HT1080 (cell line): ENCODE data around the gene ITGA6. TPM values are rescaled to one million over a fixed set of nuclear protein-coding genes. Genes with fewer than 3 reads are reported as not detected.

Experiments used
- DNase-seq: peaks from one replicate; pipeline ENCODE4 v3.0.0-alpha.2; 2015; ENCODE audit warnings: low read depth
- total RNA-seq: library from RNA; depleted of rRNA; stranded (reverse); fragments of >200 nt; shearing (Covaris generic); gene quantifications from 2 replicates; pipeline ENCODE4 v1.2.3, GENCODE V29; 2014

The ITGA6 gene
- total RNA-seq, 1 experiment from 2014 or later, result 345 TPM

DNA sequence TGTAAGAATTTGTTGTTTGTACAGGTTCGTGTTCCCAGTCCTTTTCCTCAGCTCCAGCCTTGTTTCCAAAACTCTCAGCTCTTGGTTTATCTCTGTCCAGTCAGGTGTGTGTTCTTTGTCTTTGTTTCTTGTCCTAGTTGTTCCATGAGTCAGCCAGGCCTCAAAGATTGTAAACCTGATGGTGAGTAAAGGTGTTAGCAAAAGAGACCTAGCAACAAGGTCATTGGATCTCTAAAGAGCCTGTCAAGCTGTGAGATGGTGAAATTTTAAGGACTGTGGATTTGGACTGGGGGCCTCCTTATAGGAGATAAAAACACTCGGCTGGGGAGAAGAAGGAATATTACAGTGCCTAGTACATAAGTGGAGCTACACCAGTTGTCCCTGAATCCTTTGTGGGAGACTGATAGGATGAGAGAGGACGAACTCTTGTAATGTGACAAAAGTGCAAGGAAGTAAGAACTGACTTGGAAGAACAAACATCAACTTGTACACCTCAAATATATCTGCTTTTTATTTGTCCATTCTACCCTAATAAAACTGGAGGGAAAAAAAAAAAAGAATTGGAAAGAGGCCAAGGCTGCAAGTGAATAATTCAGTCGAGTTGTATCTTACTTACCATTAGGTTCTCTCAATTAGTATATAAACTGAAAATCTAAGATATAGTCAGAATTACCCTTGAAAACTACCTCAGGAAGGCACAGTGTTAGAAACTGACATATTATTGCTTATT, 37.2 kb downstream of the ITGA6 start:
- no peak for DNase-seq

DNA sequence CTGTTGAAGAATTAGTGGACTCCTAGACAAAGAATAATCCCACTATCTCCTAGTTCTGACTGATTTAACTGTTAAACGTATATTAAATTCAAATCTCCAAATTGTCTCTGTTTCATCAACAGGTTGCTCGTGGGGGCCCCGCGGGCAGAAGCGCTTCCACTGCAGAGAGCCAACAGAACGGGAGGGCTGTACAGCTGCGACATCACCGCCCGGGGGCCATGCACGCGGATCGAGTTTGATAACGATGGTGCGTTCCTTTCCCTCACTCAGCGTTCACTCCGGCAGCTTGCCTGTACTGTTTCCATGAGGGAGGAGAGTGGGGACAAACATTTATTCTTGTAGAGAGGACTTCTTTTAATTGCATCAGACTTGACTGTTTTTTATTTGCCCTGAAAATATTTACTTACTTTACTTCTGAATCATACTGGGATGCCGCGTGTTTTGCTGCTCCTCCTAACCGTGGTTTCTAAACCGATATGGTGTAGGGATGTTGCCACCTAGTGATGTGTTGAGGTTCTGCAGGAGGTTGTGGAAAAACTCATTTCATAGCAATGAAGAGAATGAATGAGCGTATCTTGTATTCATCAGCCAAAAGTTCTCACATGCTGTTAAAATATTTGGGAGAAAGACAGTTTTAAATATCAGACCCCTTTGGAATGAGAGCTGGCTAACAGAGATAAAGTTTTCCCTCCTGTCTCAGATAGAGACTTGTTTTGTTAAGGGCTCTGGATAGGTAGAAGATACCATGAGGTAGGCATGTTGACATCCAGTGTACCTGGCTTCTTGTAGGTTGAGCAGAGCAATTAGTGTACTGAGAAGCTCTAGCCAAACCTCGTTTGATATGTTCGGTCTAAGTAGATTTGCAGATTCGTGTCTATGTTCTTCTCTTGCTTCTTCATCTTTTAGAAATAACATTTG, 38.3 kb downstream of the ITGA6 start:
- DNase-seq, result peak; percentile 70

DNA sequence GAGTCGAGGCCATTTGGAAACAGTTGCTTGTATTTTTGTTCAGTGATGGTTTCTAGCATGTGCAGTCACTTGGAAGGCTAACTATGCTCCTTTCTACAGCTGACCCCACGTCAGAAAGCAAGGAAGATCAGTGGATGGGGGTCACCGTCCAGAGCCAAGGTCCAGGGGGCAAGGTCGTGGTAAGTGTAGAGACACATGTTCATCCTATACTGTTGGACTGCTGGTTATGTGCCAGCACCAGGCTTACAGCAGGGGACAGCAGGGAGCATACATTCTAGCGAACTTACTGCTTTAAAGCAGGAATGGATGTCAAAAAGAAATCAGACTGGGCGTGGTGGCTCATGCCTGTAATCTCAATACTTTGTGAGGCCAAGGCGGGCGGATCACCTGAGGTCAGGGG, 40.0 kb downstream of the ITGA6 start:
- DNase-seq, result no peak

DNA sequence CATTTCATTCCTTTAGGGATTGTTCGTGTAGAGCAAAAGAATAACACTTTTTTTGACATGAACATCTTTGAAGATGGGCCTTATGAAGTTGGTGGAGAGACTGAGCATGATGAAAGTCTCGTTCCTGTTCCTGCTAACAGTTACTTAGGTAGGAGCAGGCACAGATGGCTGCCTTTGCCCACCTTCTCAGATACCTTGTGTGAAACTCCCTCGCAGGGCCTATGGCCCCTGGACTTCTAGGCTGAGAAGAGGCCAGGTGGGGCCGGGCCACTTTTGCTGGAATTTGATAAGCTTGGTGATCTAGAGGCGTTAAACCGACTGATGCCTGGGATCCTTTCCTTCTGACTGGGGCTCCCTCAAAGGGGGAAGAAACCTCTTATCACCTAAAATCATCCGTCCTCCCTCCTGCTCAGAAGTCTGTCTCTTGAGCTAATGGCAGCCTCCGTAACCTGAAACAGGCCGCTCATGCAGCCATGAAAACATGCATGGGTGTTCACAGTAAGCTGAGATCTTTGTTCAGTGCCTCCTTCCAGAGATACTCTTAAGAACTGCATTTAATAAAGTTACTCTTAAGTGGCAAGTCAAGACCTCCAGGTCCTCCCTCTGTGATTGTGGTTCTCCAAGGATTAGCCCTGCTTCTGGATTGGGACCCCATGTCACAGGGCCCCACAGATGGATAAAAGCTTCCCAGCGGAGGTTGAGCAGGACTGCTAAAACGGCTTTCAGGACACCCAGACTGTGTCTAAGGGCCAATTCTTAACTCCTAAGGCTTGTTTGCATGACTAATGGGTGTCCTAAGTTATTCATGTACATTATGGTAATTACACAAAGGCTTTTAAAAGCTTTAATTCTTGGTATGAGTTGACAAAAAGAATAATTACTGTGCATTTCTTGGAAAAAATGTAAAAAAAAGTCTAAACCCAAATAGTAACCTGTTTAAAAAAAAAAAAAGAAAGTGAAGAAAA, 43.9 kb downstream of the ITGA6 start:
- DNase-seq, result no peak

DNA sequence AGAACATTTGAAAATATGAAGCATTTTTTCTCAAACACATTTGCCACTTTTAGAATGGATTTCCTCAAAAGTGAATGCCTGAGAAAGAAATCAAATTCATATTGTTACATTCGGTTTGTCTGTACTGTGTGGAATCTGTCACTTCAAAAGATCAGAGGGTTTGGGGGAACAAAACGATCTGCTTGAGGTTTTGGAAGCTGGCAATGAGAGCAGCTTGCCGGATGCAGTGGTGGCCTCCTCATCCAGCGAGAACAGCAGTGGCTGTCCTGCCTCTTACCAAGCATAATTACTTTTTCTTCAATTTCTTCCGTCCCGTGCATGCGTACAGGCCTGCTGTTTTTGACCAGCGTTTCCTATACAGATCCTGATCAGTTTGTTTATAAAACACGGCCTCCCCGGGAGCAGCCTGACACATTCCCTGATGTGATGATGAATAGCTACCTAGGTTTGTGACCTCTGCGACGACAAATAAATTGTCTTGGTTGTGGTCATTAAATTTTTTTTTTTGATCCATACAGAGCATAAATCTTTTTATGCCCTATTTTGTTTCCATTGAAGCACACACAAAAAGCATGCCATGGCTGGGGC, 45.2 kb downstream of the ITGA6 start:
- no peak for DNase-seq

DNA sequence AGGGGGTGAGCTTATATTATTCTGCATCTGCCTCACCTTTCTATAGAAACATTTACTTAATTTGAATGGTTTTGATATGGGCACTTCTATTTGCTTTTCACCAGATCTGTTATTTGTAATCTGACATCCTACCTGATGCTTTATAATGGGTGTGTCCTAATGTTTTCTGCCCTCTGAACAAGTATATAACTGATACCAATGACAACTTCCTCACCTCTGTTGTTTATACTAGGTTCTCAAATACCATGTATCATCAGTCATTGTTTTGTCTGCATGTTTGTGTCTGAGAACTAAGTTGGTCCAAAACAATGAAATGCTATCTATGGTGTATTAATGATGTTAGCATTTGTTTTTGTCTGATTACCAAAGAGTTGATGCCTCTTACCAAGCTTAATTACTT, 45.8 kb downstream of the ITGA6 start:
- no peak for DNase-seq

DNA sequence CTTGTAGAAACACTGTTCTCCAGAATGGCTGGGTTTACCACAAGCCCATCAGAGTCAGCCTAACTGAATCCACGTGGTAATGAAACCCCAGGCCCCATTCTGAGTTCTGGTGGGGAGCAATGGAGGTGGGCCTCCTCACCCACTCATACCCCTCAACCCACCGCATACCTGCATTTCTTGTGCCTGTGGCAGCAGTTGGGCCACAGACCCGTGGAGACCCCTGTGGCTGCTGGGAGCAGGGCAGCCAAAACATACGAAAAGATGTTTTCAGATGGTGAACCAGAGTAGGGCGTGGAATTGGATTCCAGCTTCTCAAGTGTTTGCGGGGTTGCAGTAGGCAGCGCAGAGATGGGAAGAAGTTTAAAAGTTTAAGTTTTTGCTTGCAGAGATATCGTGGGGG, 51.0 kb downstream of the ITGA6 start:
- DNase-seq, result no peak

DNA sequence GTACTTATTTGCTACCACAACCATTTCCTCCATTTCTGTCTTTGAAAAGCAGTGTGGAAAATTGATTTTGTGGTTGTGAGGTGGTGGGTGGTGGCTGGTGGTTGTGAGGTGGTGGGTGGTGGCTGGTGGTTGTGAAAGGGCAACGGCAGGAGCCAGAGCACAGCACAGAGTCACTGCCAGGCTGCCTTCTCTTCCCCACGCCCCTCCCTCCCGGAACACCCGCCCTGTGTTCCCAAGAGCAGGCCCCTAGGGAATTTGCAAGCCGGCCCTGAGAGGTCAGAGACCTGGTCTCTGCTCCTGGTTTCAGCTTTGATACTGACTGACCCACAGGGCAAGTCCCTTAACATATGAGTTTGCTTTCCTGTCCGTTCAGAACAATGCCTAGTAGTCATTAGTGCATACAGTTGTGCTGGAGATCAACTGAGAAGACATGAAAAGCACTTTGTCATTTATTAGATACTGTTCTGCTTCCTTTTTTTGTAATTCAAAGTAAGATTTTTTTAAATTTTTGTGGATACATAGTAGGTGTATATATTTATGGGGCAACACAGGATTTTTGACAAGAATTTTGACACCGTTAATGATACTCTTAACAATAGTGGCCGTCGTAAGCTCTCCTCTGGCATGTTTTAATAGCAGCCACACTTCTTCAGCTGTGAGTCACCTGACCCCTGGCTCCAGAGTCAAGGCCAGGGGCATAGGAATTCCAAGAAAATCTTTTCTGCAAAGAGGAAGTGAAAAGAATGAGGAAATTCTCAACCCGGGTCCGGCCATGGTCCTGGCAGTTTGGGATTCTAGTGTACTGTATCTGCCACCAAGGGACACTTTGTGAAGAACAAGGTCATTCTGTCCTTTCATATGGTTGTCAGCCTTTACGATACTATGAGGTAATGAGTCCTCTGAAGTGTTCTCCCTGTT, 53.2 kb downstream of the ITGA6 start:
- no peak for DNase-seq

DNA sequence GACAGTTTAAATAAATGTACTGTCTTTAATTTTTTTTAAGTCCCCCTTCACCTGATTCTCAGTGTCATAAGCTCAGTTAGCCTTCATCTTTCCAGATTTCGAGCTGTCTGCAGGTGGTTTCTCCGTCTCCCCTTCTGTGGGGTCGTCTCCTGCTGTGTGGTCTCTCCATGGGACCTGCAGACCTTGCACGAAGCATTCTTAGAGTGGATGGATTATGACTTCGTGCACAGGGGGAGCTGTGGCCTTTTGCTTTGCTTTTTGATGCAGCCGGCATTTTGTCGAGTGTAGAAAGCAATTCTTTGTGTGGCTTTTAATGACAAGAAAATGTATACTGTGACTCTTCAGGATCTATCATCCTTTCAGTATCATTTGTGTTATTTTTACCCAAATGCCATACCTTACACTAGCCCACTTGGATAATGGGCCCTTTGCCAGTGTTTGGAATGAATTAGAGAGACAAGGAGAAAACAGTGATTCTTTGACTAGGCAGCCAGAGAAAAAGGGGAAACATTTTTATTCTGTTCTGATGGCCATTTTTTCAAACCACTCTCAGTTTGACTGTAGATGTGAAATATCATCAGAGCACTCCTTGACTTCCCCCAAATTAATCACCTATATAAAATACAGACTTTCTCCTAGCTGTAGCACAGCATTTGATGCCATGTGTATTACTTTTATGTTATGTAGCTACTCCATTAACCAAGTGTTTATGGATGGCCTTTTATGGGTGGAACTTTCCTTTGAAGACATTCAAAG, 54.3 kb downstream of the ITGA6 start:
- no peak for DNase-seq

DNA sequence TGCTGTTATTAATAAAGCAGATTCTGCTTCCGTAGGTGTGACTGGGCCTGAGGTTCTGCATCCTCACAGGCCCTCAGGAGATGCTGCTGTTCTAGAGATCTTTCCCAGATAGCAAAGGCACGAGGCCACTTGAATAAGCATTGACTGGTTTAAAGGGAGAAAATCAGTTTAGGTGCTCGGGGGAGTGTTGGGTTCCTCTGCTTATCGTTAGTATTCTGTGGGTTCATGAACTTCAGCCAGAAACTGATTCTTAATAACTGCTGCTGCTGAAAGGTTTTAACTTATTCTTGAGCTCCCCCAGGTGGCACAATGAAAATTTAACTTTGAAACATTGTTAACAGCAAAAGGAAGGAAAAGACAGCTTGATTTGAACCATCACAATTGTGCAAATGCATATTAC, 56.9 kb downstream of the ITGA6 start:
- no peak for DNase-seq

DNA sequence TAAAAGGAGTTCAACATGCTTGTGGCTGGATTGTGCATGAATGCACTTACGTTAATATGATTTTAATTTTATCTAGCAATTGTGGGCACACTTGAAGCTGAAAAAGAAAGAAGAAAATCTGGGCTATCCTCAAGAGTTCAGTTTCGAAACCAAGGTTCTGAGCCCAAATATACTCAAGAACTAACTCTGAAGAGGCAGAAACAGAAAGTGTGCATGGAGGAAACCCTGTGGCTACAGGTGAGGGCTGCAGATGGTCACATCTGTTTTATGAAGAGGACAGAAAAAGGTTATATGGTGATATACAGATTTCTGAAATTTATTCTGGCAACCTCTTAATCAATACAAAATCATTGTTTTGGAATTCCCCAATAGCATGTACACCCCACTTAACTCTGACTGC, 57.3 kb downstream of the ITGA6 start:
- no peak for DNase-seq

DNA sequence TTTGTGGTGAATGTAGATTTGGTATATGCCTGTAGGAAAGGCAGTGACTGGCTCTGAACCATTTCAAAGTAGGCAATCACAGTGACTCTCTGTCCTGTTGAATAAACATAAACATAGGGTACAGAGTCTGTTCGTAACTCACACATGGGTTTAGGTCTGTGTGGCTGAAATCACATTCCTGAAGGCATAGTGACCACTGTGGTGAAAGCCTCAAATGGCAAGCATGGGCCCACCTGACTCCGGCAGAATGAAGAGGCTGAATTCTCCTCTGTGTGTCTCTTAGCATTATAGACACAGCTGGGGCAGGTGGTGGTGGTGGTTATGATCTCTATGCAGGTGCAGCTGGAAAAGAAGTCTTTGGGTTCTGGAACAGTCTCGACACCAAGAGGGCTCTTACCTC, 61.2 kb downstream of the ITGA6 start:
- no peak for DNase-seq

DNA sequence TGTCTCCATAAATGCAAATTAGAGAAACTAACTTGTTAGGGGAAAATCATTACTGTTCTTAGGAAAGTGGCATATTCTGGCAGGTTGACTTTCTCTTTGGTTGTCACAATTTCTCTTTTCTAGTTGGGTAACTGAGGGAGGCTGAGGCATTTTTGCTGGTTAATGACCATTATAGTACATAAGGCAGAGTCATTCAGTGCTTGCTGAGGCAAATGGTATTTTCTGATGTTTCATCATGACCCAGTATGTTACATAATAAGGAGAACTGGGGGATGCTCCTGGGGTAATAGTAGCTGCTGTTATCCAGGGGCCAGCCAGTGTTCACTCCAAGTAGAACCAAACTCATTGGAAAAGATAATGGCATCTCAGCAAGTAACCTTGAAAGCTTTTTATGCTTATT, 62.3 kb downstream of the ITGA6 start:
- no peak for DNase-seq

DNA sequence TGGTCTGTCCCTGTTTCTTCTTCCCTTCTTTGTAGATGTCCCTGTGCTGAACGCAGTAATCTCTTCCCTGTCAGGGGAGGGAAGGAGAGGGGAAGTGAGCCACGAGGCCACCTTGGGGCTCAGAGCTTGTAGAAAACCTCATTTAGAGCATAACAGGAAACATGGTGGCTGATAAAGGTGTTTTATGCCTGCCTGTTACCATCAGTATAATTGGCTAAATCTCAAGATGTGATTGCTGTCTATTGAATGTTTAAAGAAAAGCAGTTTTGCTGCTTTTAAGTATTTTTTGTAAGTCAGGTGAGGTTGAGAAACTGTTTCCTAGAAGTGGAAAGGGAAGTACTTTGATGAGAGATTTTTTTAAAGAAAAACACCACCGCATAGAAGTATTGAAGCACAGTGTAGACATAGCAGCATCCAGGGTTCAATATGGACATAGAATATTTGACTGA, 68.8 kb downstream of the ITGA6 start:
- DNase-seq, result no peak

DNA sequence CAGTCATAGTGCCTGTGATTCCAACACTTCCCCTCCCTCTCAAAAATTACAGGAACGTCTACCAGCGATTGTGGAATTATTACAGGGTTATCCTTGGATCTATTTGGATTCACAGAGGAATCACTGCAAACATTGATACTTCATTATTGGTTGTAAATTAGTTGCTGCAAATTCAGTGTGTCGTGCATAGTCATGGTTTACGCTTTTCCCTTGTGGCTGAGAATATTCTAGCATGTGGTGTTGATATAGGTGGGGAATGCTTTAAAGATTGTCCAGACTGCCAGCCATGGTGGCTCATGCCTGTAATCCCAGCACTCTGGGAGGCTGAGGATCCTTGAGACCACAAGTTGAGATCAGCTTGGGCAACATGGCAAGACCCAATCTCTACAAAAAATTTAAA, 79.8 kb downstream of the ITGA6 start:
- no peak for DNase-seq

DNA sequence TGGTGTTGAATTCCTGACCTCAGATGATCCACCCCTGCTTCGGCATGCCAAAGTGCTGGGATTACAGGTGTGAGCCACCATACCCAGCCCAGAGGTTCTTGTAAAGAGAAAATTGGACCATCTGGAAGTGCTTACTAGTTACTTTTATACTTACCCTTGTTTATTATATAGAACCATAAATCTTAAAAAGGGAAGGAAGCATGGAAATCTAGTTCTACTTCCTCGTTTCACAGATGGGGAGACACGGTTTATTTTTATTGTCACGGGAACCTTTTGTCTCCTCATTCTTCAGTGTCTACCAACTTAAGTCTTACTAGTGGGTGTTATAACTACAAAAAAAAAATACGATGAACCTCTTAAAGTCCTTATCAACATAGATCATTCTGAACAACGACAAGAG, 82.7 kb downstream of the ITGA6 start:
- no peak for DNase-seq

DNA sequence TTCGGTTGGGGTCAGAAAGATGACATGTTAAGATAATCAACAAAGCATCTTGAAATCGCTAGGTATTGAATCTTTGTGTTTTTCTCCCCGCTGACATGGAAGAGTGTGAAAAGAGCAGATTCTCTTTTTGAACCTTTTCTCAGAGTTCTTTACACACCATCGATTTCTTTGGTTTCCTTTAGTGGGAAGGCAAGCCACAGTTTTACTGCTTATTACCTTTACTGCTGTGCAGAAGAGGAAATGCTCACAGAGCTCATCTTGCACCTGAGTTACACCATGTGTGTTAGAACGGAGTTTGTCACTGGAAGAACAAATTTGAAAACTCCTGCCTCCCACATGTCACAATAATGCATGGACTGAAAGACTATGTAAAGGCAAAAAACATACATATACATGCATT, 83.2 kb downstream of the ITGA6 start:
- no peak for DNase-seq

DNA sequence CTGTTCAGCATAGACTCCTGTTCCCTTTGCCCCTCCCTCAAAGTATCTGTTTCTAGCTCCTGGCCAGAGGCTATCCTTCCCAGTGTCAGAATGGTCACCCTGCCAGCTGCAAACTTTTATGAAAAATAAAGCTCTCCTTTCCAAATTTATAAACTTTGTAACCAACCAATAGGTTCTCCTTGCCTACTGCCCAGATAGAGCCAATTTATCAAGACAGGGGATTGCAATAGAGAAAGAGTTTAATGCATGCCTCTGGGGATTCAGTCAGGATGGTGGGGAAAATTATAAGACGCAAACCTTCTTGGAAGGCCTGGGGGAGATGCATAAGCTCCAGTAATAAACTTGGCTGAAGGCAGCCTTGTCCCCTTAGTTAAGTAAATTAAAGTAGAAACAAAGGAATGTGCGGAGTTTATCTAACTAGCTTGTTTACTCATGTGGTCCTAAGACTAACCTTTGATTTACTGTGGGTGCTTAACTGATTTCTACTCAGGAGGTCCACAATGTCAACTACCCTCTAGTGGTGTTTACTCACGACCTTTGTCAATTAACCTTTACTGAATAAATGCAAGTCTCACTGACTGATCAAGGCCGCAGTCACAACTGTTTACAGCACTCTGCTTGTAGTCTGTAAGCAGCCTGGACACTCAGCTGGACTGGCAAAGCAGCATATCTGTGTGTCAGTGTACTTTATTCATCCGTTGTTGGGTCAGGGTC, 85.6 kb downstream of the ITGA6 start:
- no peak for DNase-seq

DNA sequence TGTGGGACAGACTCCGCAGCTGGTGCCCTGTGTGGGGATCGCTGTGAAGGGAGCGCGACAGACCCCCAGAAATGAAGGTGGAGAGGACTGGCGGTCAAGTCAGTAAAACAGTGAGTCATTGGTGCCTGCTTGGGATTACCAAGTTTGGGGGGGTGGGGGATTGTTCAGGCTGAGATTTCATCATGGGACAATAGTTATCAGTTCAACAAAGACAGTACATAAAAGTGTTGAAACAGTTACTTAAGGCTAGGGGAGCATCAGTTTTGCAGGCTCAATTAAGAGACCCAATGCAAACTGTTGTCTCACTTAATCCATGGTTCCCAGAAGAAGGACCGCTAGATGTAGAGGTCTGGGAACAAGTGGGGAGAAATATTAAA, 86.1 kb downstream of the ITGA6 start:
- no peak for DNase-seq
